Karpas-422 (cell line): ENCODE results near the gene LDLRAP1. TPM values are rescaled to one million over a fixed set of nuclear protein-coding genes. Genes with fewer than 3 reads are reported as not detected.

Experiments used
- DNase-seq: peaks from one replicate; pipeline ENCODE4 v3.0.0-alpha.2; 2015
- H2AFZ ChIP-seq: fragments of 200-600 bp; sonication (generic); 2 replicates; pipeline ENCODE4 v1.6.1; 2014; ENCODE audit warnings: antibody characterized with exemption, low read length, mixed read lengths
- H3K27ac ChIP-seq: fragments of 200-600 bp; sonication (generic); 2 replicates; pipeline ENCODE4 v1.5.1; 2014; ENCODE audit warnings: mild to moderate bottlenecking, low read length, moderate library complexity
- H3K27me3 ChIP-seq: fragments of 200-600 bp; sonication (generic); 2 replicates; pipeline ENCODE4 v1.6.1; 2014; ENCODE audit warnings: low read length, mixed read lengths
- H3K36me3 ChIP-seq: fragments of 200-600 bp; sonication (generic); 2 replicates; pipeline ENCODE4 v1.6.1; 2014; ENCODE audit warnings: low read length, mixed read lengths; ENCODE audit not compliant: insufficient read depth
- H3K4me1 ChIP-seq: fragments of 200-600 bp; sonication (generic); 2 replicates; pipeline ENCODE4 v1.6.1; 2014; ENCODE audit warnings: mild to moderate bottlenecking, low read length, mixed read lengths
- H3K4me2 ChIP-seq: fragments of 200-600 bp; sonication (generic); 2 replicates; pipeline ENCODE4 v1.6.1; 2014; ENCODE audit warnings: low read length, low read depth, mild to moderate bottlenecking; ENCODE audit not compliant: poor library complexity, severe bottlenecking
- H3K4me3 ChIP-seq: fragments of 200-600 bp; sonication (generic); 2 replicates; pipeline ENCODE4 v1.5.1; 2014; ENCODE audit warnings: mild to moderate bottlenecking, antibody characterized with exemption, low read length, mixed read lengths
- H3K79me2 ChIP-seq: fragments of 200-600 bp; sonication (generic); 2 replicates; pipeline ENCODE4 v1.6.1; 2014; ENCODE audit warnings: mild to moderate bottlenecking, low read length, mixed read lengths
- H3K9ac ChIP-seq: fragments of 200-600 bp; sonication (generic); 2 replicates; pipeline ENCODE4 v1.6.0; 2014; ENCODE audit warnings: low read length
- H3K9me2 ChIP-seq: fragments of 200-600 bp; sonication (generic), shearing (Covaris generic); replicated peaks from 2 replicates; pipeline ENCODE4 v1.6.0; 2014; ENCODE audit warnings: mild to moderate bottlenecking, low read length, moderate library complexity; ENCODE audit not compliant: insufficient read depth
- H3K9me3 ChIP-seq: fragments of 300-700, 200-600 bp; sonication (generic); 2 replicates; pipeline ENCODE4 v1.6.1; 2014; ENCODE audit warnings: low read length, mixed read lengths
- H4K20me1 ChIP-seq: fragments of 200-600 bp; sonication (generic); 2 replicates; pipeline ENCODE4 v1.6.1; 2014; ENCODE audit warnings: mild to moderate bottlenecking, antibody characterized with exemption, low read length, low read depth; ENCODE audit not compliant: insufficient read depth
- total RNA-seq: library from RNA; depleted of rRNA; stranded (reverse); fragments of >200 nt; shearing (Covaris generic); gene quantifications from 2 replicates; pipeline ENCODE4 v1.2.3, GENCODE V29; 2014; ENCODE audit warnings: low replicate concordance

The LDLRAP1 gene
- total RNA-seq, 1 experiment from 2014 or later: not detected

DNA sequence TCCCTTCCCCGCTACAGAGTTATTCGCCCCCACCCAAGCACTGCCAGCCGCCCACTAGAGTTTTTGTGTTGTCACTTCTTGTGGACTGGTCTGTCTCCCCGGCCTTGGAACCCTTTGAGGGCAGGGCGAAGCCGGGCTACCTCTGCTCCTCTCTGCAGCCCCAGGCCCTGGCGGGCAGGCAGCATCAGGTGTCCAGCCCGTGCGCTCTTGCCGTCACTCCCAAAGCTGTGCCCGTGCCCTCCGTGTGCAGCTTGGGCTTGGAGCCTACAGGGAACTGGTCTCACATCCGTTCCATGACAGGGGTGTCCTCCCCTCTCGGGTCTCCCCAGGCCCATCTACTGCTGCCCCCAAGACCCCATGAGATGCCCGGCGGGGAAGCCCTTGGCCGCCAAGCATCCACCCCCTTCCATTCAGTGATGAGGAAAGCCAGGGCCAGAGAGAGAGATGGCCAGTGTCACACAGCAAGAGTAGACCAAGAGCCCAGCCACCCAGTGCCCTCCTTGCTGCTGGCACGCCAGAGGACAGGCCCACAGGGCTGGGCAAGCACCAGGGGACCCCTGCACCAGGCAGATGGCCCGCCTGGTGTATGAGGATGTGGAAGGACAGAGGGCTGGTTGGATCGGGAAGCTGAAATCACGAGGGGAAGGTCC is 15.3 kb upstream of the LDLRAP1 start:
- Histone ChIP-seq H3K4me1 (peaks cover 9% of the 10 kb centered on the region), H4K20me1 (no peaks in the 10 kb centered on the region), H3K27me3 (no peaks in the 10 kb centered on the region), H3K4me2 (no peak overlapping the region), H3K9me3 (no peaks in the 10 kb centered on the region), H2AFZ (no peak overlapping the region), H3K79me2 (no peaks in the 10 kb centered on the region), H3K4me3 (no peak overlapping the region), H3K36me3 (no peaks in the 10 kb centered on the region), H3K27ac (no peak overlapping the region), H3K9ac (no peak overlapping the region), H3K9me2 (no peaks in the 10 kb centered on the region)
- DNase-seq: no peak

- DNase-seq: no peak
- Histone ChIP-seq H3K4me2 (no peak overlapping the region), H3K27me3 (no peaks in the 10 kb centered on the region), H3K4me3 (no peak overlapping the region), H4K20me1 (no peaks in the 10 kb centered on the region), H2AFZ (no peak overlapping the region), H3K36me3 (no peaks in the 10 kb centered on the region), H3K9me2 (no peaks in the 10 kb centered on the region), H3K79me2 (no peaks in the 10 kb centered on the region), H3K27ac (no peak overlapping the region), H3K9ac (no peak overlapping the region), H3K9me3 (no peaks in the 10 kb centered on the region), H3K4me1 (no peaks in the 10 kb centered on the region)
These were observed 14.4 kb upstream of the LDLRAP1 start for GRCh38 chr1:25528881-25529517.

DNA sequence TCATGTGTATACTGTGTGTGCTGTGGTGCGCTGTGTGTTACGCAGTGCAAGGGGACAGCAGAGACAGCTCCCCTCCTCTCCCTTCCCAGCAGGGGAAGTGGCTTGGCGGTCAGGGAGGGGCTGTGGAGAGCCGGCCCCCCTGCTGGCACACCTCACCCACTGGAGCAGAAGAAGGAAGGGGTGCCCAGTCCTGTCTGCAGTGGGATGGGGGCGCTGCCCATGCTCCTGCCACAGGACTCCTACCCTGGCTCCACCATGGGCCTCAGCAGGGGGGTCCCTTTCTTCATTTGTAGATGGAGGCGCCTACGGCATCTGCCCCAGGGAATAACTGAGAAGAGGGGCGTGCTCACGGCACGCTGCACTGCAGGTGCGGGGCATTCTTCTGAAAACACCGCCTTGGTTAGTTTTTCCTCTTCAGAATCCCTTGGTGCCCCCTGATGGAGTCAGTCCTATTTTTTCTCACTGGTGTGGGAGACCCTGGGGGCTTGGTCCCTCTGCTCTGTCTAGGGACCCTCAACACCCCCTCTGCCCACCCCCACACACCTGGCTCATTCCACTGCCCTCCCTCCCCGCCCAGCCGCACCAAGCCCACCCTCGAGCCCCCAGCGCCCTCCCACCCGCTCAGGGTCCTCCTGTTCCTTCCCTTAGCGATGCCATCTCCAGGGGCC is 13.8 kb upstream of the LDLRAP1 start:
- Histone ChIP-seq H3K9me2 (no peaks in the 10 kb centered on the region), H3K36me3 (no peaks in the 10 kb centered on the region), H4K20me1 (no peaks in the 10 kb centered on the region), H3K27me3 (no peaks in the 10 kb centered on the region), H3K27ac (no peak overlapping the region), H3K4me3 (no peak overlapping the region), H3K4me1 (no peaks in the 10 kb centered on the region), H3K9ac (no peak overlapping the region), H3K9me3 (no peaks in the 10 kb centered on the region), H3K79me2 (no peaks in the 10 kb centered on the region), H2AFZ (no peak overlapping the region), H3K4me2 (no peak overlapping the region)
- DNase-seq: no peak

GRCh38 chr1:25530186-25531081 is 13.0 kb upstream of the LDLRAP1 start:
- Histone ChIP-seq H3K36me3 (no peaks in the 10 kb centered on the region), H3K9me3 (no peaks in the 10 kb centered on the region), H3K27me3 (no peaks in the 10 kb centered on the region), H3K4me3 (no peak overlapping the region), H3K4me1 (no peaks in the 10 kb centered on the region), H4K20me1 (no peaks in the 10 kb centered on the region), H3K9me2 (no peaks in the 10 kb centered on the region), H3K27ac (no peak overlapping the region), H3K9ac (no peak overlapping the region), H2AFZ (no peak overlapping the region), H3K4me2 (no peak overlapping the region), H3K79me2 (no peaks in the 10 kb centered on the region)
- no peak for DNase-seq

GRCh38 chr1:25531082-25531461 is 12.3 kb upstream of the LDLRAP1 start:
- no peak overlapping the region for H3K4me3 ChIP-seq
- no peak overlapping the region for H3K4me2 ChIP-seq
- no peak overlapping the region for H3K27ac ChIP-seq
- no peaks in the 10 kb centered on the region for H3K9me3 ChIP-seq
- H3K27me3 ChIP-seq: no peaks in the 10 kb centered on the region
- no peaks in the 10 kb centered on the region for H4K20me1 ChIP-seq
- no peak overlapping the region for H2AFZ ChIP-seq
- no peaks in the 10 kb centered on the region for H3K36me3 ChIP-seq
- no peaks in the 10 kb centered on the region for H3K4me1 ChIP-seq
- H3K9me2 ChIP-seq: no peaks in the 10 kb centered on the region
- H3K79me2 ChIP-seq: no peaks in the 10 kb centered on the region
- no peak for DNase-seq
- no peak overlapping the region for H3K9ac ChIP-seq

DNA sequence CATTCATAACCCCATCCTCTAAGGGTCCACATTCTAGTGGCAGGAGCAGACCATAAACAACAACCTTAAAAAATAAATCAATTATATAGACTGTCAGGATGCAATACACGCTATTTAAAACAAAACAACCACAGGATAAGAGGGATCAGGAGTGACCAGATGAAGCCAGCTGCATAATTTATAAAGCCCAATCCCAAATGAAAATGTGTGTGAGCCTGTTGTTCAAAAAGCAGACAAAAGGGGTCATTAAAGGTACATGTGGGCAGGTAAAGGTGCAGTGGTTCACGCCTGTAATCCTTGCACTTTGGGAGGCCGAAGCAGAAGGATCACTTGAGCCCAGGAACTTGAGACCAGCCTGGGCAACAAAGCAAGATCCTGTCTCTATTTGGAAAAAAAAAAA is 10.4 kb upstream of the LDLRAP1 start:
- Histone ChIP-seq H3K27ac (no peak overlapping the region), H3K9me3 (no peaks in the 10 kb centered on the region), H3K36me3 (no peaks in the 10 kb centered on the region), H3K9ac (no peak overlapping the region), H3K4me1 (no peaks in the 10 kb centered on the region), H2AFZ (no peak overlapping the region), H3K79me2 (no peaks in the 10 kb centered on the region), H3K9me2 (no peaks in the 10 kb centered on the region), H4K20me1 (no peaks in the 10 kb centered on the region), H3K4me2 (no peak overlapping the region), H3K4me3 (no peak overlapping the region), H3K27me3 (no peaks in the 10 kb centered on the region)
- DNase-seq: no peak

GRCh38 chr1:25533775-25534409 is 9.5 kb upstream of the LDLRAP1 start:
- Histone ChIP-seq H3K36me3 (no peaks in the 10 kb centered on the region), H3K4me2 (no peak overlapping the region), H3K9ac (no peak overlapping the region), H3K4me3 (no peak overlapping the region), H4K20me1 (no peaks in the 10 kb centered on the region), H3K27ac (no peak overlapping the region), H3K27me3 (no peaks in the 10 kb centered on the region), H3K79me2 (no peaks in the 10 kb centered on the region), H3K9me2 (no peaks in the 10 kb centered on the region), H3K4me1 (no peaks in the 10 kb centered on the region), H2AFZ (no peak overlapping the region), H3K9me3 (no peaks in the 10 kb centered on the region)
- DNase-seq: no peak
